ENCODE results near the gene FBXO38.

- TF ChIP-seq POLR2A (IDR thresholded peaks at IDR 0.05; ENCODE audit: low read depth, low read length) (no peak), SMC3 (IDR thresholded peaks at IDR 0.05; ENCODE audit: low read depth, low read length) (no peak), CTCF (conservative IDR thresholded peaks at IDR 0.05; ENCODE audit: low read depth, low read length) (no peak), RAD21 (IDR thresholded peaks at IDR 0.05; ENCODE audit: low read length) (no peak), MAZ (IDR thresholded peaks at IDR 0.05; ENCODE audit: borderline replicate concordance, low read depth, low read length) (no peak), MAFK (IDR thresholded peaks at IDR 0.05; ENCODE audit: low read depth, low read length) (no peak), BHLHE40 (IDR thresholded peaks at IDR 0.05; ENCODE audit: low read depth, low read length) (no peak), RFX5 (IDR thresholded peaks at IDR 0.05; ENCODE audit: low read depth, low read length) (no peak), USF2 (IDR thresholded peaks at IDR 0.05; ENCODE audit: low read depth, low read length) (no peak), CEBPB (IDR thresholded peaks at IDR 0.05; ENCODE audit: low read depth, low read length) (no peak), CHD1 (IDR thresholded peaks at IDR 0.05; ENCODE audit: low read depth, low read length) (no peak), NFE2L2 (IDR thresholded peaks at IDR 0.05; ENCODE audit: low read depth, low read length) (no peak)
Measured at GRCh38 chr5:148398698-148399121, 15.0 kb downstream of the FBXO38 start.

Measured in IMR-90 (cell line).